Glomerular endothelial cell (primary cell): ENCODE results near the gene ZNF22. TPM values are rescaled to one million over a fixed set of nuclear protein-coding genes. Genes with fewer than 3 reads are reported as not detected.

ENCODE experiments used
- DNase-seq: peaks from one replicate; pipeline ENCODE4 v3.0.0-alpha.2; 2011; ENCODE audit warnings: low read depth, low spot score; ENCODE audit errors: extremely low read depth
- total RNA-seq: library from RNA; depleted of rRNA; stranded (reverse); fragments of >200 nt; gene quantifications from 2 replicates; pipeline ENCODE4 v1.2.3, GENCODE V29; 2015

ZNF22 gene
- total RNA-seq, 1 donor from 2014 or later, result 22.5 TPM

GRCh38 chr10:44975431-44976331 is 25.0 kb upstream of the ZNF22 start:
- DNase-seq, result no peak

DNA sequence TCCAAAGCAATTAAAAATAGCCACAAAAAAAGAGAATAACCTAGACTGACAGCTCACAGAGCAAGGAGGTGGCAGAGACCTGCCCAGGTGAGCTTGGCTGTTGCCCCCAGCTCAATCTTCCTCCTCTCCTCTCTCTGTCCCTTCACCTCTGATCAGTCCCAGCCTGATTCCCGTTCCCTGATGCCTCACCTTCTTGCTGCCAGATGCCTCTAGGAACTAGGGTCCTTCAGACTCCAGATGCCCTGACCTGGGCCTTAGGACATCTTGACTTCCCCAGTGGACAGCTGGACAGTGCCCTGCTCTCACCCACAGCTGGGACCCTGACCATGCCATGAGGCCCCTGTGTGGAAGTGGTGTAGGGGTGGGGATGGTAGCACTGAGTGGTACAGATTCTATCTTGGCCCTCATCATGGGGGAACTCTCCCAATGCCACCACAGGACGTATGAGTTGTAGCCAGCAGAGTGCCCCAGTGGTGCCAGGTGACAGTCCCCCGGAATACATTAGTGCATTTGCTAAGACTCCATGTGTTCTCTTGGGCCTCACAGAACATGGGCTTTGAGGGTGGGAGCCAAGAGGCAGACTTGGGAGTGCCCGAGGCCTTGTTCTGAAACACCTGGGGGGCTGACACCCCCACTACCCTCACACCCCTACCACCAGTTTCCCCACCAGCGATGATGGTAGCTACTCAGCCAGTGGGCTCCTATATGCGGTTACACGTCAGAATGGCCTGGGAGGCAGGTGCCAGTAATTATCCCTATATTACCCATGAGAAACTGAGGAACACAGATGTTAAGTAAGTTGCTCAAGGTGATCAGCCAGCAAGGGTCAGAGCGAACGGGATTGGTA is 24.1 kb upstream of the ZNF22 start:
- DNase-seq, result no peak

DNA sequence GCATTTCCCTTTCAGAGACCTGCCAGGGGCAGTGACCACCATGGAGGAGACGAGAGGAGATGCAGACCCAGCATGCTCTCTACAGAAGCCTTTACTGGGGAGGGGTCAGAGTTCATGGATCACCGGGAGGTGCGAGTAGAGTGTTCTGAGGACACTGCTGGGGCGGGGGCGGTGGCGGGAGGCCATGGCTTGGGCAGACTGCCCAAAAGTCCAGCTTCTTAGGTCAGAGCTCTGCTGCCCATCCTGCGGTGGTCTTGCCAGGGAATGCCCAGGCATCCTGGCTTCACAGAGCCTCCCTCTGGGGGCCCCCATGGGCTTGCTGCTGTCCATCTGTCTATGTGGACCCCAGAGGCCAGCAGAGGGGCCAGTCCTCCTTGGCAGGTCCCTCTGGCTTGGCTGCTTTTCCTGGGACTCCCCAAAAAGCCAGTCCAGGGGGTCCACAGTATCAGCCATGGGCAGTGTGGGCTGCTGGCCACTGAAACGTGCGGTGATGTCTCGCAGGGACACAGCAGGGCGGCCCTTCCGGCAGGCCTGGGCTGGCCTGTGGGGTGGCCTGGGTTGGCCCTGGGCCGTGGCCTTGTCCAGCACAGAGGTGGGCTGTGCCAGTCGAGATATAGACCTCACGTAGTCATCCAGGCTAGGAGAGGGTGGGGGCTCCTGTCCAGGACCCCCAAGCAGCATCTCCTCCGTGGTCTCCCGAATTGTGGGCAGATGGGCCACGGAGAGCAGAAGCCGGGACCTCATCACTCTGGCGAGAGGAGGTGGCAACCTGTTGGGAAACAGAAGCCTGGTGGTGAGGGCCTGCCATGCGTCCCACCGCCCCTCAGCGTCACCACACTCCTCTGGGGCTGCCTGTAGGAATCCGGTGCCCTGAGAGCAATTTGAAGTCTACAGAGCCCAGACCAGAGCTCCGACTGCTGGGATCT is 23.2 kb upstream of the ZNF22 start:
- no peak for DNase-seq

- DNase-seq, result no peak
Observed at GRCh38 chr10:44978213-44978569, 22.5 kb upstream of the ZNF22 start.

- peak; percentile 95 for DNase-seq
Observed at GRCh38 chr10:44978570-44979280, 22.0 kb upstream of the ZNF22 start, which contains the start of gene DEPP1. TSS of gene DEPP1 (minus strand) at chr10:44978809. CDS start at chr10:44978030, 779 bp downstream.

GRCh38 chr10:44979281-44980191 is 21.2 kb upstream of the ZNF22 start:
- no peak for DNase-seq

GRCh38 chr10:44980309-44981171 is 20.2 kb upstream of the ZNF22 start:
- no peak for DNase-seq

GRCh38 chr10:44981172-44982113 is 19.3 kb upstream of the ZNF22 start:
- DNase-seq, result no peak

DNA sequence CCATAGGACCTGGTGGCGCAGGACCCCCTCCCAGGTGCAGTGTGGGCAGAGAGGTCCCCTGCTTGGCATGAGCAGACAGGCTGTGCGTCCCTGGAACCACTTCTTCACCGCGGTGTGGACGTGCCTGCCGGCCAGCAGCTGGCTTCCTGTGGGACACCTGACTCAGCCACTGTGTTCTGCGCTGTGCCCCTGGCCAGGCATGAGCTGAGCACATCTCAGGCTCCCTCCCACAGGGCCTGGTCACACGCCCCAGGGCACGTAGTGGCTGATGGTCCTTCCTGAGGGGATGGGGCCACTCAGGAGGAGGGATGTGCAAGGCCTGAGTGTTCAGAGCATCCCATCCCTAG is 18.6 kb upstream of the ZNF22 start:
- DNase-seq, result no peak

GRCh38 chr10:44982496-44982895 is 18.2 kb upstream of the ZNF22 start:
- no peak for DNase-seq

GRCh38 chr10:44983066-44983894 is 17.4 kb upstream of the ZNF22 start:
- no peak for DNase-seq

- no peak for DNase-seq
Observed at GRCh38 chr10:44983895-44984278, 16.8 kb upstream of the ZNF22 start.

- DNase-seq, result no peak
Observed at GRCh38 chr10:44984671-44985101, 16.0 kb upstream of the ZNF22 start.

GRCh38 chr10:44985175-44985681 is 15.5 kb upstream of the ZNF22 start:
- no peak for DNase-seq

DNA sequence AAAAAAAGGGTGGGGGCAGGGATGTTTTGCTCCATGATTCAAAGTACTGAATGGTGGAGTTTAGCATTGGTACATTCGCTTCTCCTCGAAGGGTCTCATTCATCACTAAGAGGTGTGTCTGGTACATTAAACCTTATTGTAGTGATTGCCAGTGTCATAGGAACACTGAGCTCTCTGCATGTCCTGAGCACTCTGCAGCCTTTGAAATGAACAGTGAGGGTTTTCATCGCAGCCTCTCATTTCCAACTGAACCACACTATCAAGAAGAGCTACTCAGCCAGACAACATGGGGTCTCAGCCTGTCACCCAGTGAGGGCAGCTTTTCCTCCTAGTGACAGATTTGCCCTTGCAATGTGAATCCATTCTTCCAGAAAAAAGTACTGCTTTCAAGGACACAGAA is 14.5 kb upstream of the ZNF22 start:
- no peak for DNase-seq

DNA sequence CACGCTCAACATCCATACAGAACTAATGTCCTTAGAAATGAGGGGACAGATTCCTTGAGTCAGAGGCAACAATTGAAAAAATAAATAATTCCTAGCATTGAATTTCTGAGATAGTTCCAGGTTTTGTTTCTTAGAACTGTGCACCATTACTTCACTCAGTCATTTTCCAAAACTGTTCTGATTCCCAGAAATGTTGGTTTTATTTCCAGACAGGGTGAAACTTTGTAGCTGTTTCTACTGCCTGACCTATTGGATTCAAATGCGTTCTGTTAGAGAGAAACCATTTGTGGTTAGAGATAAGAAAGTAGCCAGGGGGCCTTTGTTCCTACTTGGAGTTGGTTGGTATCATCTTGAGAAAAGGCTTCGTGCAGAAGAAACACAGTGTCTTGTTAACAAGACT is 14.1 kb upstream of the ZNF22 start:
- no peak for DNase-seq
